ENCODE data around the gene DCBLD1.

Gene DCBLD1

GRCh38 chr6:117483645-117484016 lies 1.2 kb downstream of the DCBLD1 start:
- no peak overlapping the region for H3K23ac ChIP-seq (ENCODE audit: low read length)

GRCh38 chr6:117484052-117484646 lies 1.7 kb downstream of the DCBLD1 start:
- peak overlapping the region; percentile 56 for H2BK12ac ChIP-seq (ENCODE audit: low read length)
- peak overlapping the region; percentile 90 for H3K27ac ChIP-seq (ENCODE audit: low read depth, low read length)
- H2AFZ ChIP-seq (ENCODE audit: insufficient read depth, low read length, poor library complexity): no peak overlapping the region
- peaks cover 6% of the 10 kb centered on the region for H3K79me2 ChIP-seq (ENCODE audit: control insufficient read depth, insufficient read depth, low read length, poor library complexity)
- H3K4me1 ChIP-seq (ENCODE audit: control insufficient read depth in 1 of 2, insufficient read depth in 2 of 2, low read length in 2 of 2): peaks cover 3 to 14% of the 10 kb centered on the region in 2 experiments
- H3K9ac ChIP-seq (ENCODE audit: low read length): no peak overlapping the region
- WGBS (ENCODE audit: extremely low coverage, insufficient coverage, insufficient read length): no CpG with 5 or more reads among the region's 8 CpGs
- peak overlapping the region; percentile 31 for H3K18ac ChIP-seq (ENCODE audit: low read length)
- H3K4ac ChIP-seq (ENCODE audit: low read depth, low read length): peak overlapping the region; percentile 33
- H2BK120ac ChIP-seq (ENCODE audit: insufficient read depth, low read length, poor library complexity): peak overlapping the region; percentile 77
- H3K36me3 ChIP-seq (ENCODE audit: control insufficient read depth in 1 of 2, insufficient read depth in 2 of 2, low read length in 2 of 2): peaks cover 4 to 11% of the 10 kb centered on the region in 2 experiments
- H2BK5ac ChIP-seq (ENCODE audit: low read depth, low read length, poor library complexity): peak overlapping the region; percentile 59
- H3K9me3 ChIP-seq (ENCODE audit: insufficient read depth, low read depth, low read length): peaks cover 2% of the 10 kb centered on the region
- H3K79me1 ChIP-seq (ENCODE audit: low read length): peaks cover 24% of the 10 kb centered on the region
- no peak overlapping the region for H4K12ac ChIP-seq (ENCODE audit: low read depth, low read length)
- H2AK5ac ChIP-seq (ENCODE audit: low read length): no peak overlapping the region
- peak overlapping the region; percentile 46 for H3K14ac ChIP-seq (ENCODE audit: low read length)
- no peak overlapping the region for H3K23ac ChIP-seq (ENCODE audit: low read length)
- no peak for DNase-seq
- no peak overlapping the region for H4K8ac ChIP-seq (ENCODE audit: low read depth, low read length)
- peak overlapping the region; percentile 33 for H3K4me2 ChIP-seq (ENCODE audit: low read length)
- H4K91ac ChIP-seq (ENCODE audit: low read depth, low read length): peak overlapping the region; percentile 44
- H3K4me3 ChIP-seq (ENCODE audit: low read depth, low read length): no peak overlapping the region
- no peaks in the 10 kb centered on the region for H3K27me3 ChIP-seq (ENCODE audit: insufficient read depth, low read length)

More at GRCh38 chr6:117483645-117484016, 1.2 kb downstream of the DCBLD1 start:
- H3K27me3 ChIP-seq (ENCODE audit: insufficient read depth, low read length): no peaks in the 10 kb centered on the region
- peaks cover 2% of the 10 kb centered on the region for H3K9me3 ChIP-seq (ENCODE audit: insufficient read depth, low read depth, low read length)
- peak overlapping the region; percentile 63 for H4K8ac ChIP-seq (ENCODE audit: low read depth, low read length)
- no peak overlapping the region for H2AK5ac ChIP-seq (ENCODE audit: low read length)
- H3K4me3 ChIP-seq (ENCODE audit: low read depth, low read length): peak overlapping the region; percentile 71
- peak overlapping the region; percentile 98 for H2BK5ac ChIP-seq (ENCODE audit: low read depth, low read length, poor library complexity)
- peak overlapping the region; percentile 31 for H3K18ac ChIP-seq (ENCODE audit: low read length)
- H2BK120ac ChIP-seq (ENCODE audit: insufficient read depth, low read length, poor library complexity): peak overlapping the region; percentile 28
- H3K79me2 ChIP-seq (ENCODE audit: control insufficient read depth, insufficient read depth, low read length, poor library complexity): peaks cover 6% of the 10 kb centered on the region
- H3K4ac ChIP-seq (ENCODE audit: low read depth, low read length): peak overlapping the region; percentile 8
- peak overlapping the region; percentile 12 for H2AFZ ChIP-seq (ENCODE audit: insufficient read depth, low read length, poor library complexity)
- H4K91ac ChIP-seq (ENCODE audit: low read depth, low read length): peak overlapping the region; percentile 98
- H3K4me1 ChIP-seq (ENCODE audit: control insufficient read depth in 1 of 2, insufficient read depth in 2 of 2, low read length in 2 of 2): peaks cover 3 to 14% of the 10 kb centered on the region in 2 experiments
- peaks cover 24% of the 10 kb centered on the region for H3K79me1 ChIP-seq (ENCODE audit: low read length)
- no CpG with 5 or more reads among the region's 7 CpGs for WGBS (ENCODE audit: extremely low coverage, insufficient coverage, insufficient read length)
- DNase-seq: peak in 1 of 2 donors; percentile 26
- H3K4me2 ChIP-seq (ENCODE audit: low read length): peak overlapping the region; percentile 94
- peak overlapping the region; percentile 51 for H2BK12ac ChIP-seq (ENCODE audit: low read length)
- H4K12ac ChIP-seq (ENCODE audit: low read depth, low read length): peak overlapping the region; percentile 35
- peak overlapping the region; percentile 52 for H3K9ac ChIP-seq (ENCODE audit: low read length)
- H3K36me3 ChIP-seq (ENCODE audit: control insufficient read depth in 1 of 2, insufficient read depth in 2 of 2, low read length in 2 of 2): peaks cover 4 to 9% of the 10 kb centered on the region in 2 experiments
- peak overlapping the region; percentile 56 for H3K14ac ChIP-seq (ENCODE audit: low read length)
- H3K27ac ChIP-seq (ENCODE audit: low read depth, low read length): peak overlapping the region; percentile 90

DNA sequence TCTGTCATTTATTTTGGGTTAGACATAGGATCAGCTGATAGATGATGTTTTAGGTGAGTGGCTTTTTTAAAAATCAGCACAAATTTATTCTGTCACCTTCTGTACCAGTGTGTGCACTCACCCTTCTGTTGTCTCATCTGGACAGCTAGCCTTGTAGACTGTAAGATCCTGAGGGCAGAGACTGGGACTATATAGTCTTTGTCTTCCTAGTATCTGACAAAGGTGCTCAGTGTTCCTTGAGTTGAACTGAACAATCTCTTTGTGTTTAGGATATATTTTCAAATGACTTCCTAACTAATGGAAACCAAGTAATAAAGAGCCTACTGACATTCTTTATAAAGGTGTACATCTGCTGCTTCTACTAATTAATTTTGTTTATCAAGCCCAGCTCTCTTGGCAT lies 3.0 kb downstream of the DCBLD1 start:
- Histone ChIP-seq H3K4ac (ENCODE audit: low read depth, low read length) (no peak overlapping the region), H3K4me3 (ENCODE audit: low read depth, low read length) (no peak overlapping the region), H3K27me3 (ENCODE audit: insufficient read depth, low read length) (no peaks in the 10 kb centered on the region), H3K9ac (ENCODE audit: low read length) (no peak overlapping the region), H3K79me2 (ENCODE audit: control insufficient read depth, insufficient read depth, low read length, poor library complexity) (peaks cover 6% of the 10 kb centered on the region), H3K27ac (ENCODE audit: low read depth, low read length) (no peak overlapping the region), H3K4me2 (ENCODE audit: low read length) (no peak overlapping the region), H4K12ac (ENCODE audit: low read depth, low read length) (no peak overlapping the region), H2BK5ac (ENCODE audit: low read depth, low read length, poor library complexity) (no peak overlapping the region), H3K4me1 (ENCODE audit: control insufficient read depth in 1 of 2, insufficient read depth in 2 of 2, low read length in 2 of 2) (peaks cover 3 to 14% of the 10 kb centered on the region in 2 experiments), H3K23ac (ENCODE audit: low read length) (no peak overlapping the region), H3K14ac (ENCODE audit: low read length) (no peak overlapping the region), H2AFZ (ENCODE audit: insufficient read depth, low read length, poor library complexity) (no peak overlapping the region), H2BK120ac (ENCODE audit: insufficient read depth, low read length, poor library complexity) (no peak overlapping the region), H3K9me3 (ENCODE audit: insufficient read depth, low read depth, low read length) (peaks cover 2% of the 10 kb centered on the region), H4K8ac (ENCODE audit: low read depth, low read length) (no peak overlapping the region), H3K36me3 (ENCODE audit: control insufficient read depth in 1 of 2, insufficient read depth in 2 of 2, low read length in 2 of 2) (peaks cover 4 to 12% of the 10 kb centered on the region in 2 experiments), H3K79me1 (ENCODE audit: low read length) (peaks cover 24% of the 10 kb centered on the region), H4K91ac (ENCODE audit: low read depth, low read length) (no peak overlapping the region), H3K18ac (ENCODE audit: low read length) (no peak overlapping the region), H2AK5ac (ENCODE audit: low read length) (no peak overlapping the region), H2BK12ac (ENCODE audit: low read length) (no peak overlapping the region)
- no peak for DNase-seq

- Histone ChIP-seq H2BK120ac (ENCODE audit: insufficient read depth, low read length, poor library complexity) (peak overlapping the region; percentile 6), H3K4me3 (ENCODE audit: low read depth, low read length) (no peak overlapping the region), H3K9me3 (ENCODE audit: insufficient read depth, low read depth, low read length) (peaks cover 2% of the 10 kb centered on the region), H2BK5ac (ENCODE audit: low read depth, low read length, poor library complexity) (peak overlapping the region; percentile 37), H3K14ac (ENCODE audit: low read length) (no peak overlapping the region), H2BK12ac (ENCODE audit: low read length) (peak overlapping the region; percentile 96), H3K18ac (ENCODE audit: low read length) (peak overlapping the region; percentile 85), H4K8ac (ENCODE audit: low read depth, low read length) (no peak overlapping the region), H3K27ac (ENCODE audit: low read depth, low read length) (no peak overlapping the region), H3K27me3 (ENCODE audit: insufficient read depth, low read length) (no peaks in the 10 kb centered on the region), H3K79me2 (ENCODE audit: control insufficient read depth, insufficient read depth, low read length, poor library complexity) (peaks cover 3% of the 10 kb centered on the region), H3K4me2 (ENCODE audit: low read length) (no peak overlapping the region), H4K91ac (ENCODE audit: low read depth, low read length) (peak overlapping the region; percentile 28), H3K9ac (ENCODE audit: low read length) (no peak overlapping the region), H2AK5ac (ENCODE audit: low read length) (peak overlapping the region; percentile 84), H3K36me3 (ENCODE audit: control insufficient read depth in 1 of 2, insufficient read depth in 2 of 2, low read length in 2 of 2) (peaks cover 4 to 12% of the 10 kb centered on the region in 2 experiments), H3K4me1 (ENCODE audit: control insufficient read depth in 1 of 2, insufficient read depth in 2 of 2, low read length in 2 of 2) (peaks cover 3% of the 10 kb centered on the region in 2 experiments), H3K23ac (ENCODE audit: low read length) (no peak overlapping the region), H4K12ac (ENCODE audit: low read depth, low read length) (no peak overlapping the region), H3K79me1 (ENCODE audit: low read length) (peaks cover 10% of the 10 kb centered on the region), H3K4ac (ENCODE audit: low read depth, low read length) (peak overlapping the region; percentile 66), H2AFZ (ENCODE audit: insufficient read depth, low read length, poor library complexity) (no peak overlapping the region)
- no CpG with 5 or more reads among the region's 7 CpGs for WGBS (ENCODE audit: extremely low coverage, insufficient coverage, insufficient read length)
- no peak for DNase-seq
Measured at GRCh38 chr6:117487821-117488220, 5.3 kb downstream of the DCBLD1 start.
